ENCODE measurements around the gene ATP5MC2. TPM values are rescaled to one million over a fixed set of nuclear protein-coding genes. Genes with fewer than 3 reads are reported as not detected.

ATP5MC2 gene
- total and polyA plus RNA-seq, 2 experiments from 2014 or later: 191 to 266 TPM

GRCh38 chr12:53688134-53688533, 12.3 kb upstream of the ATP5MC2 start:
- no peak overlapping the region for H2AFZ ChIP-seq
- H3K27ac ChIP-seq: no peak overlapping the region
- no peaks in the 10 kb centered on the region for H3K79me2 ChIP-seq (ENCODE audit: insufficient read depth)
- H3K36me3 ChIP-seq (ENCODE audit: low read depth): no peaks in the 10 kb centered on the region
- H3K9me2 ChIP-seq (ENCODE audit: insufficient read depth): no peaks in the 10 kb centered on the region
- in situ Hi-C loops (cut with MboI): no loop called here
- no peaks in the 10 kb centered on the region for H3K4me1 ChIP-seq (ENCODE audit: insufficient read depth)
- H3K9me3 ChIP-seq (ENCODE audit: low read depth): no peaks in the 10 kb centered on the region
- no peaks in the 10 kb centered on the region for H3F3A ChIP-seq (ENCODE audit: insufficient read depth)
- H3K4me2 ChIP-seq (ENCODE audit: unreplicated experiment): no peak overlapping the region
- TF ChIP-seq EZH2phosphoT487 (IDR thresholded peaks at IDR 0.05; ENCODE audit: insufficient read depth, low read depth) (no peak), EZH2 (IDR thresholded peaks at IDR 0.05; ENCODE audit: insufficient read depth, poor library complexity, severe bottlenecking) (no peak)
- H3K4me3 ChIP-seq: no peak overlapping the region
- DNase-seq: no peak
- H3K9ac ChIP-seq: no peak overlapping the region
- no peaks in the 10 kb centered on the region; the same call in 1 of the 2 replicates for H3K27me3 ChIP-seq (replicated peaks; ENCODE audit: insufficient read depth)
- 69 to 72% methylated on average over 4 of the region's 4 CpGs for whole genome bisulfite sequencing, 2 experiments (ENCODE audit: low coverage in 1 of 2, low lambda C conversion rate in 2 of 2, missing lambda C conversion rate in 2 of 2)
- no peaks in the 10 kb centered on the region for H4K20me1 ChIP-seq (ENCODE audit: insufficient read depth)

GRCh38 chr12:53686436-53686835, 10.6 kb upstream of the ATP5MC2 start:
- Histone ChIP-seq H3K9me2 (ENCODE audit: insufficient read depth) (no peaks in the 10 kb centered on the region), H3K9ac (no peak overlapping the region), H3F3A (ENCODE audit: insufficient read depth) (no peaks in the 10 kb centered on the region), H3K36me3 (ENCODE audit: low read depth) (no peaks in the 10 kb centered on the region), H3K27me3 (replicated peaks; ENCODE audit: insufficient read depth) (no peaks in the 10 kb centered on the region; the same call in 1 of the 2 replicates), H4K20me1 (ENCODE audit: insufficient read depth) (no peaks in the 10 kb centered on the region), H3K4me1 (ENCODE audit: insufficient read depth) (no peaks in the 10 kb centered on the region), H3K4me3 (no peak overlapping the region), H2AFZ (no peak overlapping the region), H3K4me2 (ENCODE audit: unreplicated experiment) (no peak overlapping the region), H3K9me3 (ENCODE audit: low read depth) (no peaks in the 10 kb centered on the region), H3K27ac (no peak overlapping the region), H3K79me2 (ENCODE audit: insufficient read depth) (no peaks in the 10 kb centered on the region)
- in situ Hi-C loops (cut with MboI): no loop called here
- TF ChIP-seq EZH2 (IDR thresholded peaks at IDR 0.05; ENCODE audit: insufficient read depth, poor library complexity, severe bottlenecking) (no peak), EZH2phosphoT487 (IDR thresholded peaks at IDR 0.05; ENCODE audit: insufficient read depth, low read depth) (no peak)
- DNase-seq: no peak
- 80 to 87% methylated on average over 3 of the region's 3 CpGs for WGBS, 2 experiments (ENCODE audit: low coverage in 1 of 2, low lambda C conversion rate in 2 of 2, missing lambda C conversion rate in 2 of 2)

- in situ Hi-C loops (cut with MboI): no loop called here
- no peak for TF ChIP-seq EZH2 (IDR thresholded peaks at IDR 0.05; ENCODE audit: insufficient read depth, poor library complexity, severe bottlenecking)
- TF ChIP-seq EZH2phosphoT487 (IDR thresholded peaks at IDR 0.05; ENCODE audit: insufficient read depth, low read depth): no peak
- Histone ChIP-seq H3K4me1 (ENCODE audit: insufficient read depth) (no peaks in the 10 kb centered on the region), H3K9me2 (ENCODE audit: insufficient read depth) (no peaks in the 10 kb centered on the region), H3K27ac (no peak overlapping the region), H3K4me3 (no peak overlapping the region), H3K79me2 (ENCODE audit: insufficient read depth) (no peaks in the 10 kb centered on the region), H2AFZ (no peak overlapping the region), H3K36me3 (ENCODE audit: low read depth) (no peaks in the 10 kb centered on the region), H3K9ac (no peak overlapping the region), H4K20me1 (ENCODE audit: insufficient read depth) (no peaks in the 10 kb centered on the region), H3K4me2 (ENCODE audit: unreplicated experiment) (no peak overlapping the region), H3K9me3 (ENCODE audit: low read depth) (no peaks in the 10 kb centered on the region), H3K27me3 (replicated peaks; ENCODE audit: insufficient read depth) (no peaks in the 10 kb centered on the region; the same call in 1 of the 2 replicates), H3F3A (ENCODE audit: insufficient read depth) (no peaks in the 10 kb centered on the region)
- WGBS, 2 experiments (ENCODE audit: low coverage in 1 of 2, low lambda C conversion rate in 2 of 2, missing lambda C conversion rate in 2 of 2): 65 to 66% methylated on average over 3 of the region's 3 CpGs
- DNase-seq: no peak
Measured at GRCh38 chr12:53684654-53685220, 8.9 kb upstream of the ATP5MC2 start.

GRCh38 chr12:53683983-53684382, 8.1 kb upstream of the ATP5MC2 start:
- Histone ChIP-seq H3K4me2 (ENCODE audit: unreplicated experiment) (no peak overlapping the region), H3F3A (ENCODE audit: insufficient read depth) (no peaks in the 10 kb centered on the region), H3K9me2 (ENCODE audit: insufficient read depth) (no peaks in the 10 kb centered on the region), H3K27me3 (replicated peaks; ENCODE audit: insufficient read depth) (no peaks in the 10 kb centered on the region; the same call in 1 of the 2 replicates), H2AFZ (no peak overlapping the region), H3K9ac (no peak overlapping the region), H3K4me1 (ENCODE audit: insufficient read depth) (no peaks in the 10 kb centered on the region), H3K27ac (no peak overlapping the region), H3K36me3 (ENCODE audit: low read depth) (no peaks in the 10 kb centered on the region), H4K20me1 (ENCODE audit: insufficient read depth) (no peaks in the 10 kb centered on the region), H3K4me3 (no peak overlapping the region), H3K9me3 (ENCODE audit: low read depth) (no peaks in the 10 kb centered on the region), H3K79me2 (ENCODE audit: insufficient read depth) (no peaks in the 10 kb centered on the region)
- no peak for DNase-seq
- in situ Hi-C loops (cut with MboI): no loop called here
- whole genome bisulfite sequencing, 2 experiments (ENCODE audit: low coverage in 1 of 2, low lambda C conversion rate in 2 of 2, missing lambda C conversion rate in 2 of 2): 83 to 86% methylated on average over 9 of the region's 9 CpGs
- TF ChIP-seq EZH2phosphoT487 (IDR thresholded peaks at IDR 0.05; ENCODE audit: insufficient read depth, low read depth) (no peak), EZH2 (IDR thresholded peaks at IDR 0.05; ENCODE audit: insufficient read depth, poor library complexity, severe bottlenecking) (no peak)
